SJCRH30 (cell line): ENCODE measurements around the gene FAM241B. TPM values are rescaled to one million over a fixed set of nuclear protein-coding genes. Genes with fewer than 3 reads are reported as not detected.

Experiments used
- total RNA-seq: library from RNA; depleted of rRNA; stranded (reverse); fragments of >200 nt; shearing (Covaris generic); gene quantifications from 2 replicates; pipeline ENCODE4 v1.2.3, GENCODE V29; 2014; rRNA removed

The FAM241B gene
- total RNA-seq, 1 experiment from 2014 or later = 1.2 TPM

Other genes with a start within 250 kb of the FAM241B start
- gene TACR2, start 213.3 kb upstream of the FAM241B start, total RNA-seq = 0.04 TPM in 1 of 2 replicates, not detected in the other
- gene TSPAN15, start 178.8 kb upstream of the FAM241B start, total RNA-seq = 12.2 and 13.5 TPM in 2 replicates
- gene NEUROG3, start 56.8 kb upstream of the FAM241B start, total RNA-seq = 0.26 TPM in 1 of 2 replicates, not detected in the other
- 0.20 and 0.26 TPM in 2 replicates for gene COL13A1, start 171.7 kb downstream of the FAM241B start, total RNA-seq